Neural cell (in vitro differentiated cells): ENCODE data around the gene ELOA. TPM values are rescaled to one million over a fixed set of nuclear protein-coding genes. Genes with fewer than 3 reads are reported as not detected.

Experiments
- H2AFZ ChIP-seq: fragments of 200-600, 300-800 bp; sonication (generic), shearing (Covaris generic); 2 replicates; pipeline ENCODE4 v1.6.0; 2014; ENCODE audit warnings: low read depth, mild to moderate bottlenecking, antibody characterized with exemption, low read length, moderate library complexity
- H3F3A ChIP-seq: fragments of 200-600 bp; shearing (Covaris generic); 2 replicates; pipeline ENCODE4 v1.6.1; 2016; ENCODE audit warnings: mild to moderate bottlenecking, moderate library complexity, mixed read lengths, antibody characterized with exemption, low read length; ENCODE audit not compliant: insufficient read depth, poor library complexity, severe bottlenecking
- H3K27ac ChIP-seq: fragments of 200-600, 300-800 bp; sonication (generic), shearing (Covaris generic); 2 replicates; pipeline ENCODE4 v1.5.1; 2014; ENCODE audit warnings: mild to moderate bottlenecking, low read length, moderate library complexity
- H3K27me3 ChIP-seq: fragments of 300-800, 200-600 bp; sonication (generic), shearing (Covaris generic); 2 replicates; pipeline ENCODE4 v1.6.0; 2014; ENCODE audit warnings: mild to moderate bottlenecking, low read depth, low read length, moderate library complexity; ENCODE audit not compliant: insufficient read depth
- H3K36me3 ChIP-seq: fragments of 300-800, 200-600 bp; sonication (generic), shearing (Covaris generic); 2 replicates; pipeline ENCODE4 v1.5.1; 2014; ENCODE audit warnings: mild to moderate bottlenecking, antibody characterized with exemption, low read length, moderate library complexity; ENCODE audit not compliant: insufficient read depth
- H3K4me2 ChIP-seq: fragments of 300-800, 200-600 bp; sonication (generic), shearing (Covaris generic); 2 replicates; pipeline ENCODE4 v1.6.0; 2014; ENCODE audit warnings: mild to moderate bottlenecking, low read length
- H3K4me3 ChIP-seq: fragments of 300-800, 200-600 bp; sonication (generic), shearing (Covaris generic); 2 replicates; pipeline ENCODE4 v1.5.1; 2014; ENCODE audit warnings: mild to moderate bottlenecking, low read length, moderate library complexity
- H3K79me2 ChIP-seq: fragments of 200-600 bp; shearing (Covaris generic); replicated peaks from 2 replicates; pipeline ENCODE4 v1.6.0; 2014; ENCODE audit warnings: mild to moderate bottlenecking, low read length, moderate library complexity; ENCODE audit not compliant: insufficient read depth
- H3K9ac ChIP-seq: fragments of 300-800, 200-600 bp; sonication (generic), shearing (Covaris generic); 2 replicates; pipeline ENCODE4 v1.6.1; 2016; ENCODE audit warnings: mild to moderate bottlenecking, low read length, mixed read lengths
- H3K9me2 ChIP-seq: fragments of 200-600 bp; shearing (Covaris generic); 2 replicates; pipeline ENCODE4 v1.6.1; 2016; ENCODE audit warnings: mild to moderate bottlenecking, low read length, mixed read lengths; ENCODE audit not compliant: insufficient read depth
- H3K9me3 ChIP-seq: fragments of 200-600, 300-800 bp; sonication (generic), shearing (Covaris generic); 2 replicates; pipeline ENCODE4 v1.6.1; 2016; ENCODE audit warnings: mild to moderate bottlenecking, mixed run types, low read length, moderate library complexity, mixed read lengths
- H4K20me1 ChIP-seq: fragments of 200-600 bp; shearing (Covaris generic); 2 replicates; pipeline ENCODE4 v1.6.1; 2016; ENCODE audit warnings: mild to moderate bottlenecking, mixed run types; ENCODE audit not compliant: insufficient read depth
- CTCF ChIP-seq: fragments of 450-650 bp; IDR thresholded peaks from 2 replicates; pipeline ENCODE4 v1.5.1; 2014; ENCODE audit warnings: antibody characterized with exemption, mild to moderate bottlenecking, moderate library complexity; ENCODE audit not compliant: poor library complexity, severe bottlenecking
- EP300 ChIP-seq: fragments of 450-650 bp; conservative IDR thresholded peaks from 2 replicates; pipeline ENCODE4 v1.6.1; 2014; ENCODE audit warnings: antibody characterized with exemption, mild to moderate bottlenecking, moderate library complexity; ENCODE audit not compliant: poor library complexity, severe bottlenecking
- EZH2 ChIP-seq: fragments of 200-600, 300-800 bp; shearing (Covaris generic), sonication (generic); IDR thresholded peaks from 2 replicates; pipeline ENCODE4 v1.6.1; 2014; ENCODE audit warnings: antibody characterized with exemption, low read length, borderline replicate concordance, mild to moderate bottlenecking; ENCODE audit not compliant: insufficient read depth, poor library complexity, severe bottlenecking
- MXI1 ChIP-seq: fragments of 450-650 bp; conservative IDR thresholded peaks from 2 replicates; pipeline ENCODE4 v1.6.1; 2014; ENCODE audit warnings: antibody characterized with exemption, mild to moderate bottlenecking; ENCODE audit not compliant: poor library complexity, severe bottlenecking
- POLR2AphosphoS5 ChIP-seq: IDR thresholded peaks from 2 replicates; pipeline ENCODE4 v1.6.1; 2012
- RAD21 ChIP-seq: fragments of 450-650 bp; conservative IDR thresholded peaks from 2 replicates; pipeline ENCODE4 v1.6.1; 2014; ENCODE audit warnings: antibody characterized with exemption, mild to moderate bottlenecking, moderate library complexity
- REST ChIP-seq: IDR thresholded peaks from 2 replicates; pipeline ENCODE4 v1.6.1; 2012; ENCODE audit warnings: borderline replicate concordance
- SMC3 ChIP-seq: fragments of 450-650 bp; conservative IDR thresholded peaks from 2 replicates; pipeline ENCODE4 v1.6.1; 2014; ENCODE audit warnings: antibody characterized with exemption, mild to moderate bottlenecking, moderate library complexity; ENCODE audit not compliant: poor library complexity
- TAF1 ChIP-seq: IDR thresholded peaks from 2 replicates; pipeline ENCODE4 v1.6.1; 2012; ENCODE audit warnings: low read depth
- polyA plus RNA-seq: library from polyadenylated mRNA; depleted of rRNA; stranded (reverse); fragments of >200 nt; gene quantifications from 2 replicates; pipeline ENCODE4 v1.2.3, GENCODE V29; 2014

The ELOA gene
- polyA plus RNA-seq, 1 donor from 2014 or later: 20.0 TPM

- no peak overlapping the region for H3K4me2 ChIP-seq
These were observed 46.8 kb upstream of the ELOA start for GRCh38 chr1:23696335-23696989.

GRCh38 chr1:23698466-23698865 is 44.8 kb upstream of the ELOA start:
- no peaks in the 10 kb centered on the region for H3F3A ChIP-seq
- no peak overlapping the region for H2AFZ ChIP-seq
- H3K9ac ChIP-seq: no peak overlapping the region
- H3K9me2 ChIP-seq: no peaks in the 10 kb centered on the region
- peaks cover 8% of the 10 kb centered on the region for H3K36me3 ChIP-seq
- no peaks in the 10 kb centered on the region for H3K27me3 ChIP-seq
- H3K4me3 ChIP-seq: no peak overlapping the region
- no peaks in the 10 kb centered on the region for H4K20me1 ChIP-seq
- peaks cover 23% of the 10 kb centered on the region for H3K79me2 ChIP-seq
- H3K9me3 ChIP-seq: no peaks in the 10 kb centered on the region
- no peak overlapping the region for H3K27ac ChIP-seq
- H3K4me2 ChIP-seq: no peak overlapping the region
- TF ChIP-seq POLR2AphosphoS5: no peak
- TF ChIP-seq REST: no peak
- TF ChIP-seq MXI1: no peak
- TF ChIP-seq EP300: no peak
- TF ChIP-seq RAD21: no peak
- TF ChIP-seq SMC3: no peak
- TF ChIP-seq TAF1: no peak

More at GRCh38 chr1:23696335-23696989, 46.8 kb upstream of the ELOA start:
- no peak overlapping the region for H3K27ac ChIP-seq
- H3K9ac ChIP-seq: no peak overlapping the region
- H3K4me3 ChIP-seq: no peak overlapping the region
- no peaks in the 10 kb centered on the region for H3F3A ChIP-seq
- no peak overlapping the region for H2AFZ ChIP-seq
- no peaks in the 10 kb centered on the region for H4K20me1 ChIP-seq
- peaks cover 8% of the 10 kb centered on the region for H3K36me3 ChIP-seq
- H3K27me3 ChIP-seq: no peaks in the 10 kb centered on the region
- no peaks in the 10 kb centered on the region for H3K9me2 ChIP-seq
- no peaks in the 10 kb centered on the region for H3K9me3 ChIP-seq
- peaks cover 41% of the 10 kb centered on the region for H3K79me2 ChIP-seq
- TF ChIP-seq RAD21 (no peak), SMC3 (no peak), TAF1 (no peak), EZH2 (no peak), CTCF (no peak), MXI1 (no peak), EP300 (no peak), REST (no peak), POLR2AphosphoS5 (no peak)
